Activated CD8-positive, alpha-beta memory T cell treated with anti-CD3 and anti-CD28 coated beads, Interleukin-2, amount 50 U/mL, for 4 hours (primary cell): Measurements from ENCODE around the gene PRRX1.

Source experiments
- DNase-seq: peaks from one replicate; pipeline ENCODE4 v3.0.0-alpha.2; 2020

PRRX1 gene

DNA sequence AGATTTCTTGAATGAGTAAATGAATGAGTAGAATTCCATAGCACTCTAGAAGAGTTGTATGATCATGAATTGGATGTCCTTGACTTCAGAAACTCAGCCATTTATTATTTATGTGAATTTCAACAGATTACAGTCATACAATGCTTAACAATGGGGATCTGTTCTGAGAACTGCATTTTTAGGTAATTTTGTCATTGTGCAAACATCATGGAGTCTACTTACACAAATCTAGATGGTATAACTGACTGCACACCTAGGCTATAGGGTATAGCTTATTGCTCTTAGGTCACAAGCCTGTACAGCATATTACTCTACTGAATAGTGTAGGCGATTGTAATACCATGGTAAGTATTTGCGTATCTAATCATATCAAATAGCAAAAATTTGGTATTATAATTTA lies 59.6 kb downstream of the PRRX1 start:
- no peak for DNase-seq

DNA sequence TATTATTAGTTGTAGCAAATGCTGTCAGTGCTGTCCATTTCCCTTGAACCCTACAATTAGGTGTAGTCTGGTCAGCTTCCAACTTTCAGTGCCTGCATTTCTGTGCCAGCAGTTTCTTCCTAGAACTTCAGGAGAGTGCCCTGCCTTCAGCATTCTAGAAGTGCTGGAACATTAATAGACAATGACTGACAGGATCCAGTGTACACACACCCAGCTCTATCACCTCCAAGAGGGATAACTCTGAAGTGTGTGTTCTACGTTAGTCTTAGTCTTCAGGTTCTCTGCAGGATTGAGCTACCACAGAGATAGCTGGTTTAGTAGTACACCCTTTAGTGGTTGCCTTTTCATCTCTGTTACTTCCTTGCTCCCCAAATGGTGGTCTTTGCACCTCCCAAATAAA lies 61.4 kb downstream of the PRRX1 start:
- no peak for DNase-seq

DNA sequence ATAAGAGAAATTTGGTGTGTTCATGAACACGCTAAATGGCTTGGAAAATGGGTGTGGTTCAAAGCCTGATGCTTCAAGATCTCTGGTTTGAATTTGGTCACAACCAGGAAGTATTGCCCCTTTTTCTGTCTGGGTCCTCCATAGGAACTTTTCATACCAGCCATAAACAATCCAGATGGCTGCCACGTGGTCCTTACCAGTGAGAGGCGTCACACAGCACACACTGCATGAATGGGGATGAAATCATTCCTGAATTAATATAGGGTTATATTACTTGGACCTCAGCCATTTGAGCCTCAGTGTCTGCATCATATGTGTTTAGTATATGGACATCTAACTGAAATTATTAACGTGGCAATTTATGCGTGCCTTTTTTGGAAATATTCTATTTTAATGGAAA lies 64.0 kb downstream of the PRRX1 start:
- DNase-seq = no peak

- no peak for DNase-seq
Measured at GRCh38 chr1:170729225-170730002, 65.5 kb downstream of the PRRX1 start.

GRCh38 chr1:170730014-170730413 lies 66.1 kb downstream of the PRRX1 start:
- DNase-seq = no peak

- DNase-seq = no peak
Measured at GRCh38 chr1:170730438-170730837, 66.5 kb downstream of the PRRX1 start.

DNA sequence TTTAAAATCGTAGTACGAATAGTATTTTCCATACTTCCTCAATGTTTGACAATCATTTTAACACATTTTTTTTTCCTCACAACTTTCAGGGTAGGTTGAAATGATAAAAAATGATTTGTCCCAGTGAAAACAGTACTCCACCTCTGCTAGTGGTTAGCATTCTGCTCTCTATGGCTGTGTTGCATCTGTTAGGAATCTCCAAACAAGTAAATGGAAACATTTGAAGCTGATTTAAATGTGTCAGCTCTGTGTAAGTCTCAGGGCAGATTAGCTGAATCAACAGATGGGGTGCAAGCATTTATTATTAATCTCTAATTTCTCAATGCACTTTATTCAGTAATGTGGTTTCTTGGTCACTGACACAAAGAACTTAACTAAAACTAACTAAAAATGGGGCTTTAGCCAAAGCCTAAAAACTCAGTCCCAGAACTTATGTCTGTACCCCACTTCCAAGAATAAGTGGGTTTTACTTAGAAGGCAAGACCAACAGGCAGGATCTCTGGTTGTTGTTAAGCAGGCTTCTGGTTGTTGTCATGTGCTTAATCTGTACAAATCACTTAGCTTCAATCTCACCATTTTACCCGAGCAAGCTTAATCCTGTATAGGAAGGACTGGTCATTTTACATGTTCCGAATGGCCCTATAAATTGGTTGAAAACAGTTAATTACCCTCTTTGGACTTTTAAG lies 67.8 kb downstream of the PRRX1 start:
- no peak for DNase-seq

DNA sequence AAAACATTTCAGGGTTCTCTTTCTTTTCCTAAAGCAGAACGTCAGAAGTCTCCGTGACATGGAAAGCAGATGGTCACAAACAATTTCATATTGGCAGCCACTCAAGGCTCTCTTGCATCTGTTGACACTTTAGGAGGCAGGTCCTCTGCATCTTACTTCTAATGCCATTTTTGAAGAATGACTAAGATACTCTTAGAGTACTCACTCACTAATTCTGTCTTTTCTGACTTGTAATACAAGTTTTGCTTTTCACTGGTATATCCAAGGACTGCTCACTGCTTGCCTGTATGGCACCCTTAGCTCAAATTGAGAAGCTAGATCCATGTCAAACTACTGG lies 68.3 kb downstream of the PRRX1 start:
- DNase-seq = no peak

- no peak for DNase-seq
Measured at GRCh38 chr1:170734412-170735175, 70.7 kb downstream of the PRRX1 start.

- no peak for DNase-seq
Measured at GRCh38 chr1:170735366-170736263, 71.7 kb downstream of the PRRX1 start.

- DNase-seq = no peak
Measured at GRCh38 chr1:170739803-170740202, 75.9 kb downstream of the PRRX1 start.

GRCh38 chr1:170741678-170742077 lies 77.7 kb downstream of the PRRX1 start:
- no peak for DNase-seq

DNA sequence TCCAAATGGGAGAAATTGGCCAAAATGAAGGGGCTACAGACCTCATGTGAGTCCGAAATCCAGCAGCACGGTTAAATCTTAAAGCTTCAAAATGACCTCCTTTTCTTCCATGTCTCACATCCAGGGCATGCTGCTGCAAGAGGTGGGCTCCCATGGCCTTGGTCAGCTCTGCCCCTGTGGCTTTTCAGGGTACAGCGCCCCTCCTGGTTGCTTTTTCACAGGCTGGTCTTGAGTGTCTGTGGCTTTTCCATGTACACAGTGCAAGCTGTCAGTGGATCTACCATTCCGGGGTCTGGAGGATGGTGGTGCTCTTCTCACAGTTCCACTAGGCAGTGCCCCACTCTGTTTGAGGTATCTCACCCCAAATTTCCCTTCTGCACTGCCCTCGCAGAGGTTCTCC lies 78.7 kb downstream of the PRRX1 start:
- DNase-seq = no peak

GRCh38 chr1:170743083-170743482 lies 79.2 kb downstream of the PRRX1 start:
- DNase-seq = no peak

DNA sequence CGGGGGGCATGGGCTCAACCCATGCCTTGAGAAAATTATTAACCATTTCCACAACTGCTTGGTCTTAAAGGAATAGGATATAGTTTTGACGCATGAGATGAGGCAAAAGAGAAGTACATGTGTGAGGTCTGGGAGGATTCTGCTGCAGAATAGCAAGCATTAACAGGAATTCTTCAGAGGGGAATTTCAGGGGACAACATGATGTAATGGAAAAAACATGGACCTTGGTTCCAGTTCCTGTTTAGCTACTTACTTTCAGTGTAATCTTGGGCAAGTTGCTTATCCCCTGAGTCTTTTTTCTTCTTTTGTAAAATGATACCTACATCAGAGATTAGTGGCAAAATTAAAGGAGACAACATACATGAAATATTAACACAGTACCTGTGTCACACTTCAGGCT lies 85.6 kb downstream of the PRRX1 start:
- DNase-seq = no peak

DNA sequence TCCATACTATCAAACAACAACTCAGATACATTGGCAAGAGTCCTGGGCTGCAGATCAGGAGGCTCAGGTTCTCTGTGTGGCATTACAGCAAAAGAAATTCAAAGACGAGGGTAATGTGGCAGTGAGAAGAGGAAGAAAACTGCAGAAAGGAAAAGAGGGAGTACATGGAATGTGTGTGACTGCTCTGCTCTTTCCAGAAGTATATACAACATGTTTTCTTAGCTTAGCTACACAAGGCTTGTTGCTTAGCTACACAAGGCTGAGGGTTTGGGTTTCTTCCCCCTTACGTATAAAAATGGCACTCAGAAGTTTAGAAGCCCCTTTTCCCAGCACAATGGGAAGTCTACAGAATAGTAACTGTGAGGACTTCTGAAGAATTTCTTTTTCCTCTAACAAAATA lies 86.0 kb downstream of the PRRX1 start:
- no peak for DNase-seq

DNA sequence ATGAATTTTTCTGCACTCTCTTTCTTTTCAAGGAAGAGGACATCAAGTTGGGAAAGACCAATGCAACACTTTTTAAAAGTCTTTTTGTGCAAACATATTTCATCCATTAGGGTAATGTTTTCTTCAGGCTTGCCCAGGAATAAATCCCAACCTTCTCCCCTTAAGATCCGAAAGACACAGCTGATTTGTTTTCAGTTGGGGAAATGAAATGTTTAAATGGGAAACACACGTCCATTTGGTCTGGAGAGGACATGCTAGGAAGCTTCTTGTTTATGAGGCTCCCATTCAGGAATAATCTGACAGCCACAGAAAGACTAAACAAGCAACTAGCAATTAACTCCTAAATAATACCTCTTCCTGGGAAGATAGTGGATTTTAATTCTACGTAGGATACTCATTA lies 91.9 kb downstream of the PRRX1 start:
- no peak for DNase-seq

DNA sequence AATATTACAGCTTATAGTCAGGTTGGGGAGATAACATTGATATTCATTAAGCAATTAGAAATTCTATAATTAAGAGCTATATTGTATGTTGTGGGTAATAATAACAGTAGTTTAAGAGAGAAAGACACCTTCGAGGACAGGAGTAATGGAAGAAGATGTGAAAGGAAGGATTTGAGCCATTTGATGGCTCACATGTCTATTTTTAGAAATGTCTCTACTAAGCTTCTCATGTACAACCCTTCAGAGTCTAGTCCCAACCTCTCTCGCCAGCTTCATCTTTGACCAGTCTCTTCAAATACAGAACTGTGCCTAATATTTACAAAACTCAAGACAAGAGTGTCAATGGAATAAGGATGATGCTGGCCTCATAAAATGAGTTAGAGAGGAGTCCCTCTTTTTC lies 95.1 kb downstream of the PRRX1 start:
- DNase-seq = no peak

DNA sequence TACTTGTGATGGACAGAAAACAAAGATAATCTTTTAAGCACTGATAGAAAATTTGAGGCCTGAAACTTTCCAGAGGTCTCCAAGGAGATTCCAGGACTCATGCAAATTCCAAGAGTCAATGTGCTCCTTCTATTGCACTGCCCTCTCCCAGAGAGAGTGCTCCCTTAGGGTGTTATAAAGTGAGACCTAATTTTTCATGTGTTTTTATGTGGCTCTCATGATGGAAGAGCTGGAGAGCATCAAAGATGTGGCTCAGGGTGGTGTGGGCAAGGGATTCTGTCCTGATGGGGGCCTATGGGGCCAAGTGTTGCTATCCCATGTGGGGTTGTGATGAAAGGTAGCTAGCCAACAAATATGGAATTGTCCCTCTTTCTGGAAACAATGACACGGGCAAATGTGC lies 101.3 kb downstream of the PRRX1 start:
- no peak for DNase-seq

DNA sequence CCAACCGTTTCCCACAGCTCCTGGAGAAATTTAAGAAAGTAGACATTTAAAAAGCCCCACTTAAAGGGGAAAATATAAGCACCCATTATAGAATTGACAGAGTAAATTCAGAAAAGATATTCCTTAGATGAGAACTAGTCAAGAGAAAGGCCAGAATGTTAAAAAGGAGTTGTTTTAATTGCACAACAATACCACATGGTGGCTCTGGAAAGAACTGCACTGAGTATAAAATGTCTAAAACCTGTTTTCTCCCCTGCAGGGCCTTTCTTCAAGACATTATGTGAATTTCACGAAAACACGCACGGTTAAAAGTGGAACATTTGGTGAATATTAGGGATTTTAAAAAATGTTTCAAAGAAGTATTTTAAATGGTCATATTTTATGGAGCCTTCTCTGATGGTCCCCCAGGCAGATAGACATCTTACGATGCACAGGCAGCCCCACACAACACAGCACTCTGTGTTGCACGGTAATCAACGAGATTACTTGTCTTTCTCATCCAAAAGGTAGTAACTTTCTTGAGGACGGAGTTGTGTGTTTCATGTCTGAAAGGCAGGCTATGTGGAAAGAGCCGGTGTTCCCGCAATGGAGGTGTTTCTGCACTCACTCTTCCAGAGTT lies 101.9 kb downstream of the PRRX1 start:
- DNase-seq = no peak

- DNase-seq = no peak
Measured at GRCh38 chr1:170768929-170769328, 105.0 kb downstream of the PRRX1 start.

GRCh38 chr1:170769691-170770090 lies 105.8 kb downstream of the PRRX1 start:
- no peak for DNase-seq

DNA sequence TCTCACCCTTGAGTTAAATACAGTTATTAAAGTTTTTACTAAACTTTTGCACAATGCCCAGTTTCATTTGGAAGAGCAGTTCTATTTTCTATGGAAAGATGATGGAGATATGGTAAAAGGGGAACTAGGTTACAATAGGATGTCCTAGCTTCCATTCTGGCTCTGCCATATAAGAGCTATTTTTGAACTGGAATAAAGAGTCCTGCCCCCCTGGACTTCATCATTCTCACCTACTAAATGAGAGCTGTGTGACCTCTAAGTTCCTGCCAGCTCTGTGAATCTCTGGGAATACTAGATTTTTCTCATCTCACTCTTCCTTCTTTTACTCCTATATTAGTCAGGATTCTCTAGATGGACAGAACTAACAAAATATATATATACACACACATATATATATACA lies 106.3 kb downstream of the PRRX1 start:
- DNase-seq = no peak
